Kidney (tissue), 14 donors: Measurements from ENCODE around the gene OXSR1. TPM values are rescaled to one million over a fixed set of nuclear protein-coding genes. Genes with fewer than 3 reads are reported as not detected.
"Not testable (repeated sequence)": the region's sequence is repeated elsewhere in the genome, so short reads cannot be mapped to it uniquely, and the experiment has no call there.

Experiments
- DNase-seq, 5 donors: peaks; one replicate each; pipeline ENCODE4 v3.0.0-alpha.2; 2013 to 2020
- FAIRE-seq: peaks from 2 replicates; lab custom pipeline; 2012; peaks lifted over from hg19 to GRCh38; lab: Jason Lieb, UNC
- H3K27ac ChIP-seq, 2 donors: one replicate each; pipeline ENCODE4 v1.7.0; 2013; ENCODE audit warnings: low read depth in 2 of 2, low read length in 2 of 2, inconsistent platforms in 1 of 2
- H3K27me3 ChIP-seq: one replicate; pipeline ENCODE4 v1.7.1; 2013; ENCODE audit warnings: low read length, inconsistent platforms; ENCODE audit not compliant: control insufficient read depth, insufficient read depth
- H3K36me3 ChIP-seq, 3 donors: one replicate each; pipeline versions ENCODE4 v1.7.0 to v1.7.1; 2013; ENCODE audit warnings: low read length in 3 of 3, control low read depth in 1 of 3, inconsistent platforms in 1 of 3; ENCODE audit not compliant: insufficient read depth in 3 of 3, control insufficient read depth in 2 of 3
- H3K4me1 ChIP-seq, 3 donors: one replicate each; pipeline versions ENCODE4 v1.7.0 to v1.7.1; 2013; ENCODE audit warnings: low read length in 3 of 3, inconsistent platforms in 1 of 3, low read depth in 1 of 3; ENCODE audit not compliant: control insufficient read depth in 2 of 3, insufficient read depth in 2 of 3
- H3K4me3 ChIP-seq, 3 donors: one replicate each; pipeline versions ENCODE4 v1.7.0 to v1.8.1; 2013; ENCODE audit warnings: low read length in 3 of 3, control low read depth in 1 of 3, inconsistent platforms in 1 of 3
- H3K9ac ChIP-seq, 3 donors: one replicate each; pipeline versions ENCODE4 v1.7.0 to v1.7.1; 2013; ENCODE audit warnings: low read length in 3 of 3, control low read depth in 1 of 3, inconsistent platforms in 1 of 3
- H3K9me3 ChIP-seq, 3 donors: one replicate each; pipeline versions ENCODE4 v1.7.0 to v1.7.1; 2013; ENCODE audit warnings: low read length in 3 of 3, control low read depth in 1 of 3, inconsistent platforms in 1 of 3; ENCODE audit not compliant: control insufficient read depth in 2 of 3, insufficient read depth in 1 of 3
- intact Hi-C: fragments of 100-400 bp; cut with DNase I; formaldehyde crosslinking; loops from one replicate; pipeline ENCODE4 v1.11.1; 2022
- polyA plus RNA-seq: library from polyadenylated mRNA; stranded (reverse); fragments of 350-450 nt; fragmentation: Illumina TruSeq; extraction: RNeasy Lipid Tissue Mini Kit (QIAGEN cat#74804); gene quantifications from one replicate; pipeline ENCODE4 v1.2.3, GENCODE V29; 2014; ENCODE audit warnings: low read depth, low replicate concordance; ENCODE audit not compliant: insufficient read depth
- total RNA-seq: library from RNA; stranded (reverse); fragmentation: NEBNext Ultra II Directional; extraction: Animal tissue kit (Norgen Biotek cat#: 25700); gene quantifications from one replicate; pipeline ENCODE4 v1.2.1, GENCODE V29; 2021
- TF ChIP-seq, protein P1 (sequence below): IDR thresholded peaks from 3 replicates; pipeline ENCODE4 v1.5.1; 2012; ENCODE audit warnings: mild to moderate bottlenecking, moderate library complexity, borderline replicate concordance; ENCODE audit not compliant: insufficient read depth; ENCODE audit errors: extremely low read depth
- donor health status: control.
- donor health status: control.
- donor health status: control.
- donor health status: control.
- donor health status: control.
- donor health status: DM: yes; HTN: yes; CAD: no.
- donor health status: Normal renal cell carcinoma (clear cell type).

Gene OXSR1
- total and polyA plus RNA-seq, 2 donors from 2014 or later = 16.7 to 40.0 TPM

- TF ChIP-seq, protein P1, sequence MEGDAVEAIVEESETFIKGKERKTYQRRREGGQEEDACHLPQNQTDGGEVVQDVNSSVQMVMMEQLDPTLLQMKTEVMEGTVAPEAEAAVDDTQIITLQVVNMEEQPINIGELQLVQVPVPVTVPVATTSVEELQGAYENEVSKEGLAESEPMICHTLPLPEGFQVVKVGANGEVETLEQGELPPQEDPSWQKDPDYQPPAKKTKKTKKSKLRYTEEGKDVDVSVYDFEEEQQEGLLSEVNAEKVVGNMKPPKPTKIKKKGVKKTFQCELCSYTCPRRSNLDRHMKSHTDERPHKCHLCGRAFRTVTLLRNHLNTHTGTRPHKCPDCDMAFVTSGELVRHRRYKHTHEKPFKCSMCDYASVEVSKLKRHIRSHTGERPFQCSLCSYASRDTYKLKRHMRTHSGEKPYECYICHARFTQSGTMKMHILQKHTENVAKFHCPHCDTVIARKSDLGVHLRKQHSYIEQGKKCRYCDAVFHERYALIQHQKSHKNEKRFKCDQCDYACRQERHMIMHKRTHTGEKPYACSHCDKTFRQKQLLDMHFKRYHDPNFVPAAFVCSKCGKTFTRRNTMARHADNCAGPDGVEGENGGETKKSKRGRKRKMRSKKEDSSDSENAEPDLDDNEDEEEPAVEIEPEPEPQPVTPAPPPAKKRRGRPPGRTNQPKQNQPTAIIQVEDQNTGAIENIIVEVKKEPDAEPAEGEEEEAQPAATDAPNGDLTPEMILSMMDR = no peak
- DNase-seq = no peak
- Histone ChIP-seq H3K27ac (no peak overlapping the region), H3K4me3 (no peak overlapping the region), H3K9me3 (no peaks in the 10 kb centered on the region), H3K36me3 (no peaks in the 10 kb centered on the region), H3K4me1 (peaks cover 0 to 7% (median 4%) of the 10 kb centered on the region in 3 donors), H3K27me3 (no peaks in the 10 kb centered on the region), H3K9ac (no peak overlapping the region)
- no peak for FAIRE-seq
- intact Hi-C loops = no loop called here
Measured at GRCh38 chr3:38177181-38177580, 11.8 kb downstream of the OXSR1 start.

DNA sequence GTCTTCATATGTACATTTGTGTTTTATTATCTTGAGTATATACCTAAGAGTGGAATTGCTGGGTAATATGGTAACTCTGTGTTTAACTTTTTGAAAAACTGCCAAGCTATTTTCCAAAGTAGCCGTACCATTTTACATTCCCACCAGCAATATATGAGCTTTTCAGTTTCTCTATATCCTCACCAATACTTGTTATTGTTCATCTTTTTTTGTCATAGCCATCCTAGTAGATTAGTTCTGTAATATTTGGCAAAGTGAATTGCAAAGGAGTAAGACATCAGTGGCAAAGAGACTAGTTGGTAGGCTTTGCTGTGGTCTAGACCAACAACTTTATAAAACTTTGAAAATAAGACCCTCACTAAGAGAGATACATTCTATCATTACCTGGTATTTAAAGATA lies 21.4 kb downstream of the OXSR1 start:
- DNase-seq = no peak
- no peak overlapping the region for H3K27ac ChIP-seq
- H3K9ac ChIP-seq = no peak overlapping the region
- H3K4me1 ChIP-seq = no peaks in the 10 kb centered on the region
- peaks cover 0 to 3% (median 0%) of the 10 kb centered on the region in 3 donors for H3K36me3 ChIP-seq
- TF ChIP-seq, protein P1 = no peak
- intact Hi-C loops = no loop called here
- H3K9me3 ChIP-seq = no peaks in the 10 kb centered on the region
- no peak overlapping the region for H3K4me3 ChIP-seq
- no peaks in the 10 kb centered on the region for H3K27me3 ChIP-seq
- FAIRE-seq = no peak

DNA sequence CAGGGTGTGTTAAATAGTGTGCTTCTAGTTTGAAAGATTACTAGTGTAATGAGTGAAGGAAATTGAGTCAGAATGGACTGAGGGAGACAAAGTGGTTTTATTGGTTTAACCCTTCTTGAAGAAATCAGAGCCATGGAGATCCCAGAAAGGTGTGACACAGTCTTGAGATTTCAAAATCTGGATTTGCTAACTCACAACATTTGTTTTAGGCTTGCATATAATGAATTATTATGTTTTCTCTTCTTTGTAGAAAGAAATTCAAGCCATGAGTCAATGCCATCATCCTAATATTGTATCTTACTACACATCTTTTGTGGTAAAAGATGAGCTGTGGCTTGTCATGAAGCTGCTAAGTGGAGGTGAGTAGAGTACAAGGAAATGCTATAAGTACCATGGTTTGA lies 25.1 kb downstream of the OXSR1 start:
- intact Hi-C loops = no loop called here
- Histone ChIP-seq H3K4me3 (no peak overlapping the region), H3K27me3 (no peaks in the 10 kb centered on the region), H3K4me1 (no peaks in the 10 kb centered on the region), H3K9me3 (no peaks in the 10 kb centered on the region), H3K36me3 (peaks cover 0 to 7% (median 3%) of the 10 kb centered on the region in 3 donors), H3K9ac (no peak overlapping the region), H3K27ac (no peak overlapping the region)
- TF ChIP-seq, protein P1 = no peak
- DNase-seq (no peak), FAIRE-seq (no peak)

GRCh38 chr3:38202931-38203330 lies 37.6 kb downstream of the OXSR1 start:
- H3K4me3 ChIP-seq, H3K9ac ChIP-seq, H3K27ac ChIP-seq, H3K27me3 ChIP-seq, H3K9me3 ChIP-seq, intact Hi-C loops, H3K4me1 ChIP-seq, H3K36me3 ChIP-seq, FAIRE-seq, DNase-seq: not testable (repeated sequence)
